Loucy (cell line): ENCODE data around the gene DUSP6.

Experiments used
- H2AFZ ChIP-seq: fragments of 200-600 bp; sonication (generic); 2 replicates; pipeline ENCODE4 v1.6.0; 2016; ENCODE audit warnings: antibody characterized with exemption, mild to moderate bottlenecking, low read length, moderate library complexity
- H3F3A ChIP-seq: fragments of 200-600 bp; 2 replicates; pipeline ENCODE4 v1.6.0; 2016; ENCODE audit warnings: antibody characterized with exemption, low read depth, mild to moderate bottlenecking
- H3K27me3 ChIP-seq: fragments of 200-600 bp; sonication (generic); 2 replicates; pipeline ENCODE4 v1.6.1; 2014; ENCODE audit warnings: low read length, mild to moderate bottlenecking; ENCODE audit not compliant: insufficient read depth, poor library complexity, severe bottlenecking
- H3K36me3 ChIP-seq: fragments of 200-600 bp; sonication (generic); 2 replicates; pipeline ENCODE4 v1.6.1; 2016; ENCODE audit warnings: low read length; ENCODE audit not compliant: insufficient read depth
- H3K4me1 ChIP-seq: fragments of 200-600 bp; sonication (generic); 2 replicates; pipeline ENCODE4 v1.5.1; 2014; ENCODE audit warnings: low read length, mild to moderate bottlenecking; ENCODE audit not compliant: insufficient read depth, poor library complexity, severe bottlenecking
- H3K4me2 ChIP-seq: fragments of 200-600 bp; sonication (generic); 2 replicates; pipeline ENCODE4 v1.6.0; 2014; ENCODE audit warnings: antibody characterized with exemption, low read length, low read depth, mild to moderate bottlenecking; ENCODE audit not compliant: poor library complexity, severe bottlenecking
- H3K4me3 ChIP-seq: fragments of 200-600 bp; sonication (generic); 2 replicates; pipeline ENCODE4 v1.5.1; 2014; ENCODE audit warnings: low read length, mild to moderate bottlenecking, mixed read lengths; ENCODE audit not compliant: poor library complexity, severe bottlenecking
- H3K79me2 ChIP-seq: fragments of 200-600 bp; sonication (generic); 2 replicates; pipeline ENCODE4 v1.6.1; 2014; ENCODE audit warnings: low read length; ENCODE audit not compliant: insufficient read depth
- H3K9ac ChIP-seq: fragments of 200-600 bp; sonication (generic); 2 replicates; pipeline ENCODE4 v1.6.0; 2014; ENCODE audit warnings: mild to moderate bottlenecking, low read depth, low read length, moderate library complexity; ENCODE audit not compliant: poor library complexity, severe bottlenecking
- H3K9me2 ChIP-seq: fragments of 200-600 bp; sonication (generic); replicated peaks from 2 replicates; pipeline ENCODE4 v1.6.1; 2016; ENCODE audit warnings: low read depth, low read length, mixed read lengths
- H3K9me3 ChIP-seq: fragments of 200-600 bp; sonication (generic); 2 replicates; pipeline ENCODE4 v1.6.1; 2014; ENCODE audit warnings: mild to moderate bottlenecking, antibody characterized with exemption, low read length, low read depth; ENCODE audit not compliant: insufficient read depth
- H4K20me1 ChIP-seq: fragments of 200-600 bp; sonication (generic); 2 replicates; pipeline ENCODE4 v1.6.0; 2014; ENCODE audit warnings: antibody characterized with exemption, low read length, mild to moderate bottlenecking; ENCODE audit not compliant: insufficient read depth, poor library complexity, severe bottlenecking
- EZH2phosphoT487 ChIP-seq: fragments of 200-600 bp; IDR thresholded peaks from 2 replicates; pipeline ENCODE4 v1.6.1; 2018; ENCODE audit warnings: antibody characterized with exemption, mild to moderate bottlenecking, moderate library complexity, borderline replicate concordance
- TF ChIP-seq, protein P1 (sequence below): fragments of 200-600 bp; sonication (generic); conservative IDR thresholded peaks from 2 replicates; pipeline ENCODE4 v1.5.1; 2014; ENCODE audit warnings: mild to moderate bottlenecking, antibody characterized with exemption, low read length

The DUSP6 gene

DNA sequence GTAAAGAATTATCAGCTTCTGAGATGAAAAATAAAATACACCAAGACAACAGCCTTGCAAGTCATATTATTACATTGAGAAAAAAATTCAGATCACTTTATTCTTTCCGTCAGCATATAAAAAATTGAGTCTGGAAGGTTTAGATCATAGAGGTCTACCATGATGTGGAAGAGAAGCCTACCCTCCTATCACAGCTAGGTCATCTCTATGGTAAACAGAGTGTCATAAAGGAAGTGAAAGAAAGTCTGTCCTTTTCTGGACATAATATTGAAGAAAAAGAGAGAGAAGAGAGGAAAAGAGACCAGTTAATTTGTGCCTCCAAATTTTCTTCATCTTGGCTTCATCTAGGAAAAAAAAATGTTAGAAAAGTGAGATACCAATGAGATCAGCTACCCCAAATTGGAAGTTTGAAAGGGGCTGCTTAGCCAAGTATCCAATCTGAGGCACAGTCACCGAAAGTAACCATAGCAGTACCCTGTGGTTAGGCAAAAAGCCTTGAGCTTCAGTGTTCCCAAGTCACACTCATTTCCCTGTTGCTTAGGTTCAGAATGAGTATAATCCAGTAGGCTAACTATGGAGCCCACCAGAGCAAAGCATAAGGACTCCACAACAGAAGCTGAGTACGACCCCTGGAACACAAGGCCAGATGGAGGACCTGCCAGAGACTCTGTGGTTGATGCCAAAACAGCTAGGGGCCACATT, 38.1 kb downstream of the DUSP6 start:
- Histone ChIP-seq H3K4me1 (no peaks in the 10 kb centered on the region), H3K9ac (no peak overlapping the region)

DNA sequence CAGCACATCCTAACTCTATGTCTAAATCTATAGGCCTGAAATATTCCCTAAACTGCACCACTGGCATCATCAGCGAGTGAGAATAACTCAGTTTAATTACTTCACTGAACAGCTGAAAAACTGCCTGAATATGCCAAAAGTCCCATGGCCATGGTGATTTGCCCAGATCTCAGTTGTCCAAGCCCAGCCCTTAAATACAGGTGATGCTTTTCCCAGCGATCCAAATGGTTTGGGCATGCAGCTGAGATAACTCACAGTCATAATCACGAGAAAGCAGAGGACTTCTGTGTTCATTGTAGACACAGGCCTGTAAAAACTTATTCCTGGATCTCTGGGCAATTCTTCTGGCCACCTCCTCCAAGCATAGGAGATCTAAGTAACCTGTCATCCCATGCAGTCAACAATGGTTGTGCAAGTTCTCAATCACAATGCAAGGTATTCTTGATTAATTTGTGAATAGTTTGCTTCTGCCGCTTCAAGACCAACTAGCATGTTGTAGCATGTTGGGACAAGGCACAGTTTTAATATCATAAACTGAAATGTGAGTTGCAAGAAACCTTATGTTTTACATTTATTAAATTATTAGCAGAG, 40.5 kb downstream of the DUSP6 start:
- Histone ChIP-seq H3F3A (no peaks in the 10 kb centered on the region), H2AFZ (no peak overlapping the region), H4K20me1 (no peaks in the 10 kb centered on the region), H3K4me2 (no peak overlapping the region), H3K4me1 (peaks cover 12% of the 10 kb centered on the region), H3K9me2 (no peaks in the 10 kb centered on the region), H3K9me3 (no peaks in the 10 kb centered on the region), H3K79me2 (no peaks in the 10 kb centered on the region), H3K27me3 (no peaks in the 10 kb centered on the region), H3K36me3 (no peaks in the 10 kb centered on the region), H3K4me3 (no peak overlapping the region), H3K9ac (no peak overlapping the region)
- TF ChIP-seq EZH2phosphoT487 = no peak
- TF ChIP-seq, protein P1, sequence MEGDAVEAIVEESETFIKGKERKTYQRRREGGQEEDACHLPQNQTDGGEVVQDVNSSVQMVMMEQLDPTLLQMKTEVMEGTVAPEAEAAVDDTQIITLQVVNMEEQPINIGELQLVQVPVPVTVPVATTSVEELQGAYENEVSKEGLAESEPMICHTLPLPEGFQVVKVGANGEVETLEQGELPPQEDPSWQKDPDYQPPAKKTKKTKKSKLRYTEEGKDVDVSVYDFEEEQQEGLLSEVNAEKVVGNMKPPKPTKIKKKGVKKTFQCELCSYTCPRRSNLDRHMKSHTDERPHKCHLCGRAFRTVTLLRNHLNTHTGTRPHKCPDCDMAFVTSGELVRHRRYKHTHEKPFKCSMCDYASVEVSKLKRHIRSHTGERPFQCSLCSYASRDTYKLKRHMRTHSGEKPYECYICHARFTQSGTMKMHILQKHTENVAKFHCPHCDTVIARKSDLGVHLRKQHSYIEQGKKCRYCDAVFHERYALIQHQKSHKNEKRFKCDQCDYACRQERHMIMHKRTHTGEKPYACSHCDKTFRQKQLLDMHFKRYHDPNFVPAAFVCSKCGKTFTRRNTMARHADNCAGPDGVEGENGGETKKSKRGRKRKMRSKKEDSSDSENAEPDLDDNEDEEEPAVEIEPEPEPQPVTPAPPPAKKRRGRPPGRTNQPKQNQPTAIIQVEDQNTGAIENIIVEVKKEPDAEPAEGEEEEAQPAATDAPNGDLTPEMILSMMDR = no peak

More for the DNA sequence above, 38.1 kb downstream of the DUSP6 start:
- Histone ChIP-seq H3K79me2 (no peaks in the 10 kb centered on the region), H3K4me3 (no peak overlapping the region), H3K9me2 (no peaks in the 10 kb centered on the region), H3F3A (no peaks in the 10 kb centered on the region), H4K20me1 (no peaks in the 10 kb centered on the region), H3K4me2 (no peak overlapping the region), H3K36me3 (no peaks in the 10 kb centered on the region), H2AFZ (0 out of 2 replicates have a peak overlapping the region, but pooled peaks have one; percentile 28), H3K9me3 (no peaks in the 10 kb centered on the region), H3K27me3 (no peaks in the 10 kb centered on the region)
- no peak for TF ChIP-seq EZH2phosphoT487
- TF ChIP-seq, protein P1 = no peak

DNA sequence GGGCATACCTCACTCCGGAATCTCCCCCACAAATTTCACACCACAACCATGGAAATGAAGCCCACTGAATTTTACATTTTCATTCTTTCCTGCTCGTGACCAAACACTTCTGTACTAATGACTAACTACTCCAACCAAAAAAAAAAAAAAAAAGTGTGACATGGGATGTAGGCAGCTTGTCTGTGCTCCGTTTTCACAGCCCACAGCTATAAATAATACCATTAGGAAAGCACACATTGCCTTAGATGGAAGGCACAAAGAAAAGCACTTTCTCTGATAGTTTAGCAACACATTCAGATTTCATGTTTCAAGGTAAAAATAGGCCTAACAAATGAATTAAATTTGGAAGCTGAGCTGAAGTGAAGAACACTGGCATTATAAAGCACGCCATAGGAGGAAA, 42.5 kb downstream of the DUSP6 start:
- H3K79me2 ChIP-seq = no peaks in the 10 kb centered on the region
- H3K4me3 ChIP-seq = no peak overlapping the region
- no peak for TF ChIP-seq EZH2phosphoT487
- TF ChIP-seq, protein P1 = no peak
- no peak overlapping the region for H3K4me2 ChIP-seq
- H3K9ac ChIP-seq = no peak overlapping the region
- H3K36me3 ChIP-seq = no peaks in the 10 kb centered on the region
- no peaks in the 10 kb centered on the region for H4K20me1 ChIP-seq
- peaks cover 14% of the 10 kb centered on the region for H3K4me1 ChIP-seq
- H3K27me3 ChIP-seq = no peaks in the 10 kb centered on the region
- no peaks in the 10 kb centered on the region for H3K9me2 ChIP-seq
- no peak overlapping the region for H2AFZ ChIP-seq
- H3K9me3 ChIP-seq = no peaks in the 10 kb centered on the region
- no peaks in the 10 kb centered on the region for H3F3A ChIP-seq
